GM19351 (cell line): ENCODE data around the gene RIMS1.

Experiments used
- ATAC-seq: cut with Tn5 transposase; IDR thresholded peaks from one replicate; pipeline ENCODE4 v1.9.1; 2021; ENCODE audit warnings: mild to moderate bottlenecking, moderate library complexity; ENCODE audit not compliant: unreplicated experiment

The RIMS1 gene

DNA sequence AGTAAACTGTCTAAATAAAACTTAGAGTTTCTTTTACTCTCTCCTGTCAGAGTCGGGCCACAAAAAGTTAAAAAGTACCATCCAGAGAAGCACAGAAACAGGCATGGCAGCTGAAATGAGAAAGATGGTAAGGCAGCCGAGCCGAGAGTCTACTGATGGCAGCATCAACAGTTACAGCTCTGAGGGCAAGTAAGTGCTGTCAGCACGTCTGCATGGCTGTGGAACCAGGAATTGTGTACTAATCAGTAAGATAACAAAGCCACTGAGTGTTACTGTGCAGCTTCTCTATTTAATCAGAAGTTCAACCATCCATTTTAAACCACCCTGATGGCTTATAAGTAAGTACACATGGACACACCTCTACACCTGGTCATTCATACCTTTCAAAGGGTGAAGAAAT is 504.2 kb downstream of the RIMS1 start:
- no peak for ATAC-seq

DNA sequence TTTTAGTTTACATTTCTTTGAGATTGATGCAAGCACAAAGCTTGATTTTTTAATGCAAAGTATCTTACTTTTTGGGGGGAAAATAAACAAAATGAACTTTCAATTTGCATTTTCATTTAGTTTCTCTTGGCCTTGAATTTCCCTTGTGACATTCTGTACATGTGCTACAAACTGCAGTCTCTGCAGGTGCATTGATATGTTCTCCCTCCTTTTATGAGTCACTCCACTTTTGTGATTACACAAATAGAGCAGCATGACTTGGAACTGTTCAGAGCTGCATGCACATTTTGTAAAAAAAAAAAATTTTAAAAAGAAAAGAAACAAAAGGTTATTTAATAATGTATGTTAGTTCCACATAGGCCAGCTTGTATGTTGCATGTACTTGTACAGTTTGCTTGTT is 515.5 kb downstream of the RIMS1 start:
- ATAC-seq: no peak

GRCh38 chr6:72403413-72403812 is 517.1 kb downstream of the RIMS1 start:
- no peak for ATAC-seq

DNA sequence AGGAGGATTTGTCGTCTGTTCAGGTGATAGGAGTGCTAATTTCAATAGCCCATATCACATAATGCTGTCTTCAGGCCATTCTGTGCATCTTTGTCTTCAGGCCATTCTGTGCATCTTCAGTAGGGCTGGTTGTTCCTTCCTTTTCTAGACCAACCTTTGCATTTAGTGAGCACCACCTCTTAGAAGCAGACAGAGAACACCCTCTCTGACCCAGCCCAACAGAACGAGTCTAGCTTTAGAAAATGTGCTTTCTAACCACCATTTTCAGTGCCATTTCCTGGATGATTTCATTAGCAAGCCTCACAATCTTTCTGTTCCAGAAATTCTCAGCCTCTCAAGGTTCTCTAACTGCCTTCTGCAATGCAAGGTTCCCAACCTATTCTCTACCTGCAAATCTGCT is 520.2 kb downstream of the RIMS1 start:
- peak; percentile 81 for ATAC-seq

DNA sequence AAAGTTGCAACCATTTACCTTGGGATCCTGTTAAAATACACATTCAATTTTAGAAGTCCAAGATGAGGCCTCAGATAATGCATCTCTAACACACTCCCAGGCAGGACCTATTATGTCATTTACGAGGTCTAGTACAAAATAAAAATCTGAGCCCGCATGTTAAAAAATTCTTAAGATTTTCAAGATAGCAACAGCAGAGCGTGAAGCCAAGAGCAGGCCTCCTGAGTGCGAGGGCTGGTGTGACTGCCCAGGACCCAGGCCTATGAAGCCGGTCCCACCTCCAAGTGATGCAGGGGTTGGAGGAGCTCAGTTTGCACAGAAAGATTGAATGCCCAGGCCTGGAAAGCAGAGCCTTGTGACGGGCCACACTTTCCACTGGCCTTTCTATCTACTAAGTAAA is 524.4 kb downstream of the RIMS1 start:
- ATAC-seq: no peak

GRCh38 chr6:72411872-72412708 is 525.7 kb downstream of the RIMS1 start:
- peak; percentile 75 for ATAC-seq

DNA sequence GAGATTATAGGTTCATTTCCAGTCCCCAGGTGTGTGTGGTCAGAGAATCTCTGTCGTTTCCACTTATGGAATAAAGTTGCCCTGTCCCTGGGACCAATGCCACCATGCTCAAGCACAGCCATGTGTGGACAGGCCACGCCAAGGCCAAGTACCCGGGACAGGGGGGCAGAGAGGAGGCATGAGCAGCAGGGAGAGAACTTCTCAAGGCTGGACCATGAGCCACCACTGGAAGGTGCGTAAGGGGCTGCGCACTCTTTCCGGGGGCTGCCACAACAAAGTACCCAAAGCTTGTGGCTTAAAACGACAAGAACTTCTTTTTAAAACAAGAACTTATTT is 526.3 kb downstream of the RIMS1 start:
- no peak for ATAC-seq

- no peak for ATAC-seq
Measured at GRCh38 chr6:72413884-72414283, 527.5 kb downstream of the RIMS1 start.

- ATAC-seq: no peak
Measured at GRCh38 chr6:72414657-72415056, 528.3 kb downstream of the RIMS1 start.

- ATAC-seq: no peak
Measured at GRCh38 chr6:72416744-72417465, 530.6 kb downstream of the RIMS1 start.

- ATAC-seq: no peak
Measured at GRCh38 chr6:72417759-72418158, 531.4 kb downstream of the RIMS1 start.

DNA sequence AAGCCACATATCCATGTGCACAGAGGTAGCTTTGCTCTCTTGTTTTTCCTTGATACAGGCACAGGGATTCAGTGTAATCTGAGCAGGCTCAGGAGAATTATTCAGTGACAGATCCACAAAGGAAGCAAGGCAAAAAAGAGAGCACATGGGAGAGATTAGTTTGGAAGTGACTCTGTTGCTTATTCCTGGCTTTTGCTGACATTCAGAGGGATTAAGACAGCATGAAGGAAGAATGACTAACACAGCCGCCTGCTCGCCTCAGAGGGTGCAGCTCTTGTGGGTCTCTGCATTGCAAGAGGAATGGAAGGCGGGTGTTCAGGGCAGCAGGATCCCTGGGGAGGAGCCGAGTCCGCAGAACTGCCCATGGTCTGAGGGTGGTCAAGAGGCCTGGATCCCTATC is 532.1 kb downstream of the RIMS1 start:
- no peak for ATAC-seq

GRCh38 chr6:72419966-72420365 is 533.6 kb downstream of the RIMS1 start:
- ATAC-seq: no peak

DNA sequence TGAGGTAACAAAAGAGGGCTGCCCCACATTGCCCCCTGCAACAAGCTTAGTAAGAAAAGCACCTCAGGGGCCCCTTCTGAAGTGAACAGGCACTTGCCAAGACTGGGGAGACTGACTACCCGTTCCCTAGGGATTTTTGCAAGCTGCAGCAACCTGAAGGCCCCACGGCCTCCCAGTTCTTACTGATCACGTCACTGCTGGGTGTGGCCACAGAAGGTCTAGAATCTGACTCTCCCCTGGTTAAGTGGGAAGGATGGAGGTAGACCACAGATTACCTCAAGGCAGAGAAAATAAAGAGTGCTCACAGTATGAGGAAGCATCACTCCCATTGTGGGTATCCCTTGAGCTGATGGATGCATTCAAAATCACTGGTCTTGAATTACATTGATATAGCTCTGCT is 534.1 kb downstream of the RIMS1 start:
- no peak for ATAC-seq

DNA sequence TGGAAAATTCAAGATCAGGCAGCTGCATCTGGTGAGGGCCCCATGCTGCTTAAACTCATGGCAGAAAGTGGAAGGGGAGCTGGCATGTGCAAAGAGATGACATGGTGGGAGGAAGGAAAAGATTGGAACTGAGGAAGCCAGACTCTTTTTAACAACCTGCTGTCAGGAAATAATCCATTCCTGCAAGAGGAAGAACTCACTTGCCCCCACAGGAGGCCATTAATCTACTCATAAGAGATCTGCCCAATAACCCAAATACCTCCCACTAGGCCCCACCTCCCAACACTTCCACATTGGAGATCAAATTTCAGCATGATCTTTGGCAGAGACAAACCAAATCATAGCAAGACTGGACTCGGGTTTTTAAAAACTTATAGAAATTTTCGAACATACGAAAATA is 535.0 kb downstream of the RIMS1 start:
- ATAC-seq: no peak

DNA sequence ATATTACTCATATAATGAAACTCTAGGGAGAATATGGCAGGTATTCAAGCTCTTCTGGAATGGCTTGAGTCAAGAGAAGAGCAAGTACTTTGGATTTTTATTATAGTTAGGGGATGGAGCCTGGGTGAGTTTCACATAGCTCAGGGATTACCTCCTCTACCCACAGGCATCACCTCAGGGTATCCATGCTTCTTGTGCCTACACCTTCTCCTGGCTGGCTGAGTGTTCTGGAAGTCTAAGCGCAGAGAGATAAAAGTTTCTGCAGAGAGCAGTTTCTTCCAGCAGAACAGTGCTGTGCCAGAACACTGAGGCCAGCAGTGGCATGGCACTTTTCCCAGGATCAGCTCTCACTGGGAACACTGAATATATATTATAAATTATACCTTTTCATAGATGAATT is 535.8 kb downstream of the RIMS1 start:
- no peak for ATAC-seq

GRCh38 chr6:72424476-72424875 is 538.1 kb downstream of the RIMS1 start:
- ATAC-seq: no peak

- ATAC-seq: no peak
Measured at GRCh38 chr6:72425003-72425681, 538.8 kb downstream of the RIMS1 start.

GRCh38 chr6:72440611-72441010 is 554.3 kb downstream of the RIMS1 start:
- ATAC-seq: no peak

GRCh38 chr6:72446430-72446829 is 560.1 kb downstream of the RIMS1 start:
- ATAC-seq: no peak
